Parathyroid adenoma (tissue), 2 donors: ENCODE results near the gene TMF1.

Experiments used
- H2AFZ ChIP-seq: fragments of 300-600 bp; sonication (generic); one replicate; pipeline ENCODE4 v1.7.0; 2017; ENCODE audit warnings: antibody characterized with exemption, mild to moderate bottlenecking
- H3K27ac ChIP-seq: fragments of 300-600 bp; sonication (generic); one replicate; pipeline ENCODE4 v1.7.0; 2017
- H3K27me3 ChIP-seq: fragments of 300-600 bp; sonication (generic); one replicate; pipeline ENCODE4 v1.7.0; 2017; ENCODE audit warnings: low read length; ENCODE audit not compliant: control insufficient read depth, insufficient read depth
- H3K36me3 ChIP-seq: fragments of 300-600 bp; sonication (generic); one replicate; pipeline ENCODE4 v1.7.0; 2017; ENCODE audit warnings: low read length; ENCODE audit not compliant: control insufficient read depth, insufficient read depth
- H3K4me1 ChIP-seq: fragments of 300-600 bp; sonication (generic); one replicate; pipeline ENCODE4 v1.7.0; 2017; ENCODE audit warnings: control low read depth
- H3K4me2 ChIP-seq: fragments of 300-600 bp; sonication (generic); one replicate; pipeline ENCODE4 v1.7.0; 2017; ENCODE audit warnings: low read length
- H3K4me3 ChIP-seq: fragments of 300-600 bp; sonication (generic); one replicate; pipeline ENCODE4 v1.7.0; 2017; ENCODE audit warnings: low read depth, low read length
- H3K79me2 ChIP-seq: fragments of 300-600 bp; sonication (generic); one replicate; pipeline ENCODE4 v1.7.0; 2017; ENCODE audit warnings: control low read depth
- H3K9ac ChIP-seq: fragments of 300-600 bp; sonication (generic); one replicate; pipeline ENCODE4 v1.7.0; 2017; ENCODE audit warnings: mild to moderate bottlenecking
- H3K9me3 ChIP-seq: fragments of 300-600 bp; sonication (generic); one replicate; pipeline ENCODE4 v1.7.0; 2017; ENCODE audit warnings: low read length; ENCODE audit not compliant: control insufficient read depth
- TF ChIP-seq, protein P1 (sequence below): fragments of 300-600 bp; sonication (generic); IDR thresholded peaks from one replicate; pipeline ENCODE4 v1.7.0; 2017; ENCODE audit warnings: antibody characterized with exemption, mild to moderate bottlenecking
- donor health status: primary hyperparathyroidism.

The TMF1 gene

DNA sequence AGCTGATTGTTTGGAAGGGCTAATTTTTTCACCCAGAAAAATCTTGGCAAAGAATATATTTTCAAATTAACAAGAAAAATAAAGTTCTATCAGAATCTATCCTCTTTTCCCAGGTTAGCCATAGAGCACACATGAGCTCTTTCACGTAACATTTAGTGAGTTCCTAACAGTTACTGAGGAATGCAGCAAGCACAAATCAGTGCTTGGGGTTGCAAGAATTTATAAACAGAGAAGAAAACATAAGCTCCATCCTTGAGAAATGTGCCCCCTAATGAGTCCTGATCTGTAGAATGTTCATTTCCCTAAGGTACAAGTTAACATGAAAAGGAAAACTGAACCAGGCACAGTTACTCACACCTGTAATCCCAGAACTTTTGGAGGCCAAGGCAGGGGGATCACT is 52.5 kb downstream of the TMF1 start:
- Histone ChIP-seq H3K4me2 (no peak overlapping the region), H3K9ac (no peak overlapping the region), H3K4me3 (no peak overlapping the region), H3K4me1 (no peaks in the 10 kb centered on the region), H2AFZ (no peak overlapping the region), H3K79me2 (no peaks in the 10 kb centered on the region), H3K27ac (no peak overlapping the region), H3K36me3 (no peaks in the 10 kb centered on the region), H3K27me3 (no peaks in the 10 kb centered on the region), H3K9me3 (no peaks in the 10 kb centered on the region)
- TF ChIP-seq, protein P1, sequence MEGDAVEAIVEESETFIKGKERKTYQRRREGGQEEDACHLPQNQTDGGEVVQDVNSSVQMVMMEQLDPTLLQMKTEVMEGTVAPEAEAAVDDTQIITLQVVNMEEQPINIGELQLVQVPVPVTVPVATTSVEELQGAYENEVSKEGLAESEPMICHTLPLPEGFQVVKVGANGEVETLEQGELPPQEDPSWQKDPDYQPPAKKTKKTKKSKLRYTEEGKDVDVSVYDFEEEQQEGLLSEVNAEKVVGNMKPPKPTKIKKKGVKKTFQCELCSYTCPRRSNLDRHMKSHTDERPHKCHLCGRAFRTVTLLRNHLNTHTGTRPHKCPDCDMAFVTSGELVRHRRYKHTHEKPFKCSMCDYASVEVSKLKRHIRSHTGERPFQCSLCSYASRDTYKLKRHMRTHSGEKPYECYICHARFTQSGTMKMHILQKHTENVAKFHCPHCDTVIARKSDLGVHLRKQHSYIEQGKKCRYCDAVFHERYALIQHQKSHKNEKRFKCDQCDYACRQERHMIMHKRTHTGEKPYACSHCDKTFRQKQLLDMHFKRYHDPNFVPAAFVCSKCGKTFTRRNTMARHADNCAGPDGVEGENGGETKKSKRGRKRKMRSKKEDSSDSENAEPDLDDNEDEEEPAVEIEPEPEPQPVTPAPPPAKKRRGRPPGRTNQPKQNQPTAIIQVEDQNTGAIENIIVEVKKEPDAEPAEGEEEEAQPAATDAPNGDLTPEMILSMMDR = no peak

DNA sequence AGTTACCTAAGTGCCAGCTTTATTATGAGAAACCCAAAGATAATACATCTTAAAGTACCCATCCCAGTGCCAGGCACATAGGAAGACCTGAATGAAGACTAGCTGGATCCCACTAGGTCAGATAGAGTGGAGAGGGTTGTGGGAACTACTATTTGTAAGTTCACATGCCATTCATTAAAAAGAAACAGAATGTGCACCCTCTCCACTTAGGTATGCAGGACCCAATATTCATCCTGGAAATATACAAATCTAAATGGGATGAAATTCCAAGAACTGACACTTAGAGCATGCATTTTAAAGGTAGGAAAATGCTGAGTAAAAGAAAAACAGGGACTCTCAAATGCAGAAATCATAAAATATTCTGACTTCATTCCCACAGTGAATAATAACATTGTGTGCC is 53.0 kb downstream of the TMF1 start:
- Histone ChIP-seq H3K4me1 (no peaks in the 10 kb centered on the region), H3K27ac (no peak overlapping the region), H3K4me3 (no peak overlapping the region), H3K9me3 (no peaks in the 10 kb centered on the region), H2AFZ (no peak overlapping the region), H3K36me3 (no peaks in the 10 kb centered on the region), H3K79me2 (no peaks in the 10 kb centered on the region), H3K9ac (no peak overlapping the region), H3K27me3 (no peaks in the 10 kb centered on the region), H3K4me2 (no peak overlapping the region)
- TF ChIP-seq, protein P1 = no peak

- TF ChIP-seq, protein P1 = no peak
- Histone ChIP-seq H3K4me1 (no peaks in the 10 kb centered on the region), H3K79me2 (no peaks in the 10 kb centered on the region), H3K4me2 (no peak overlapping the region), H3K36me3 (no peaks in the 10 kb centered on the region), H2AFZ (no peak overlapping the region), H3K27me3 (no peaks in the 10 kb centered on the region), H3K27ac (no peak overlapping the region), H3K4me3 (no peak overlapping the region), H3K9ac (no peak overlapping the region), H3K9me3 (no peaks in the 10 kb centered on the region)
These were observed 54.2 kb downstream of the TMF1 start for GRCh38 chr3:68997887-68998286.

DNA sequence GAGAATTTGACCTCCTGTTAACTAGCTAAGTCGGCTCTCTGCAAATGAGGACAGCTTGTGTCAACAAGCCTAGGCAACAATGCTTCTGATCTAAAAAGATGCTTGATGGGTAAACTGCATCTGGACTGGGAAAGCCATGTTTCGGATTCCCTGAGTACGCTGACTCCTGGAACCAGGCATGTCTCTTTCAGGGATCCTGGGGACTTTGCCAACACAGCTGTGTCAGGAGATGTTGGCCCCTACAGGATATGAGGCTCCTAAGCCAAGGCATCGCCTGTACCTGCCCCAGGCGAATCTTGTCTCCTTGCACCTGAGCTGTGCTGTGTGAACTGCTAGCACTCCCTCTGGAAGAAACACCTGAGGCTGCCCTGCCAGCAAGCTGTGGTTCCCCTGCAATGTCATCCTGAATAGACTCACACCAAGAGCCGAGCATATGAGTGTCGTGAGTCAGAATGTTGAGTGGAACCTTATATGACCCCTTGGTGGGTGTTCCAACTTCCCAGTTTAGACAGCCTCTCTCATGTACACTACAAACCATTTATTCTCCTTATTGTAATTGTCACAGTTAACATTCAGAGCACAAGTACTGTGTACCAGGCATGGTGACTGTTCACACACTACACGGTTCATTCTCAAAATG is 55.7 kb downstream of the TMF1 start:
- no peak overlapping the region for H2AFZ ChIP-seq
- TF ChIP-seq, protein P1 = no peak
- H3K27ac ChIP-seq = no peak overlapping the region
- no peaks in the 10 kb centered on the region for H3K4me1 ChIP-seq
- no peaks in the 10 kb centered on the region for H3K36me3 ChIP-seq
- H3K9ac ChIP-seq = no peak overlapping the region
- no peaks in the 10 kb centered on the region for H3K9me3 ChIP-seq
- no peak overlapping the region for H3K4me2 ChIP-seq
- H3K79me2 ChIP-seq = no peaks in the 10 kb centered on the region
- no peak overlapping the region for H3K4me3 ChIP-seq
- no peaks in the 10 kb centered on the region for H3K27me3 ChIP-seq

GRCh38 chr3:68988740-68989139 is 63.4 kb downstream of the TMF1 start:
- Histone ChIP-seq H3K27ac (no peak overlapping the region), H3K4me3 (no peak overlapping the region), H3K79me2 (no peaks in the 10 kb centered on the region), H3K4me1 (no peaks in the 10 kb centered on the region), H3K4me2 (no peak overlapping the region), H2AFZ (no peak overlapping the region), H3K36me3 (no peaks in the 10 kb centered on the region), H3K9ac (no peak overlapping the region), H3K9me3 (no peaks in the 10 kb centered on the region), H3K27me3 (no peaks in the 10 kb centered on the region)
- TF ChIP-seq, protein P1 = no peak
